ENCODE results near the gene NDUFB6. TPM values are rescaled to one million over a fixed set of nuclear protein-coding genes. Genes with fewer than 3 reads are reported as not detected.

NDUFB6 gene
- total and polyA plus RNA-seq, 2 donors from 2014 or later = 47.6 to 132 TPM

DNA sequence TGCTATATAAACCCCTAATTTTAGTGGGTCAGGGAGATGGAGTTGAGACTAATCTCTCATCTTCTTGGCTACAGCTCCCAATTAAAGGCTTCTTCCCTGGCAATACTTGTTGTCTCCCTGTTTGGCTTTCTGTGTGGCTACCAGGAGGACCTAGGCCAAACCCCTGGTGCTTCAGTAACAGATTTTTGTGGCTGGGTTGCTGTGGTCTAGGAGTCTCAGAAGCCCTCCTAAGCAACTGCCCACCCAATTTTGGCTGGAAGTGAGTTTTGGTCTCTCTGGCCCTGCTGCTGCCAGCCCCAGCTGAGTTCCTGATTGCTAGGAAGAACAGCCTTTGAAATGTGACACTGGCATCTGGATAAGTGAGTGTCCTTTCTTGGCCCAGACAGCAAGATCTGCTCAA is 56.7 kb downstream of the NDUFB6 start:
- no peak for FAIRE-seq
- H3K27ac ChIP-seq (ENCODE audit: low read depth in 2 of 2, low read length in 2 of 2) = no peak overlapping the region
- TF ChIP-seq, protein P1, sequence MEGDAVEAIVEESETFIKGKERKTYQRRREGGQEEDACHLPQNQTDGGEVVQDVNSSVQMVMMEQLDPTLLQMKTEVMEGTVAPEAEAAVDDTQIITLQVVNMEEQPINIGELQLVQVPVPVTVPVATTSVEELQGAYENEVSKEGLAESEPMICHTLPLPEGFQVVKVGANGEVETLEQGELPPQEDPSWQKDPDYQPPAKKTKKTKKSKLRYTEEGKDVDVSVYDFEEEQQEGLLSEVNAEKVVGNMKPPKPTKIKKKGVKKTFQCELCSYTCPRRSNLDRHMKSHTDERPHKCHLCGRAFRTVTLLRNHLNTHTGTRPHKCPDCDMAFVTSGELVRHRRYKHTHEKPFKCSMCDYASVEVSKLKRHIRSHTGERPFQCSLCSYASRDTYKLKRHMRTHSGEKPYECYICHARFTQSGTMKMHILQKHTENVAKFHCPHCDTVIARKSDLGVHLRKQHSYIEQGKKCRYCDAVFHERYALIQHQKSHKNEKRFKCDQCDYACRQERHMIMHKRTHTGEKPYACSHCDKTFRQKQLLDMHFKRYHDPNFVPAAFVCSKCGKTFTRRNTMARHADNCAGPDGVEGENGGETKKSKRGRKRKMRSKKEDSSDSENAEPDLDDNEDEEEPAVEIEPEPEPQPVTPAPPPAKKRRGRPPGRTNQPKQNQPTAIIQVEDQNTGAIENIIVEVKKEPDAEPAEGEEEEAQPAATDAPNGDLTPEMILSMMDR (IDR thresholded peaks at IDR 0.05; ENCODE audit: borderline replicate concordance, extremely low read depth, insufficient read depth) = no peak
- H3K4me1 ChIP-seq (ENCODE audit: control insufficient read depth in 2 of 3, insufficient read depth in 2 of 3, low read depth in 1 of 3, low read length in 3 of 3) = no peaks in the 10 kb centered on the region
- DNase-seq = no peak
- H3K36me3 ChIP-seq (ENCODE audit: control insufficient read depth in 2 of 3, insufficient read depth in 3 of 3, low read length in 3 of 3) = no peaks in the 10 kb centered on the region
- H3K9me3 ChIP-seq (ENCODE audit: control insufficient read depth in 2 of 3, insufficient read depth in 1 of 3, low read length in 3 of 3) = no peaks in the 10 kb centered on the region
- no peak overlapping the region for H3K9ac ChIP-seq (ENCODE audit: low read length in 3 of 3)
- H3K4me3 ChIP-seq (ENCODE audit: low read length in 3 of 3) = no peak overlapping the region
- intact Hi-C loops (cut with DNase I) = no loop called here
- no peaks in the 10 kb centered on the region for H3K27me3 ChIP-seq (ENCODE audit: control insufficient read depth, insufficient read depth, low read length)

DNA sequence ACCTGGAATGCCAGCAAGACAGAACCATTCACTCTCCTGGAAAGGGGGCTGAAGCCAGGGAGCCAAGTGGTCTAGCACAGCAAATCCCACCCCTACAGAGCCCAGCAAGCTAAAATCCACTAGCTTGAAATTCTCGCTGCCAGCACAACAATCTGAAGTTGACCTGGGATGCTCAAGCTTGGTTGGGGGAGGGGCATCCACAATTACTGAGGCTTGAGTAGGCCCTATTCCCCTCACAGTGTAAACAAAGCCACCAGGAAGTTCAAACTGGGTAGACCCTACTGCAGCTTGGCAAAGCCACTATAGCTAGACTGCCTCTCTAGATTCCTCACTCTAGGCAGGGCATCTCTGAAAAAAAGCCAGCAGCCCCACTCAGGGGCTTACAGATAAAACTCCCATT is 64.2 kb downstream of the NDUFB6 start:
- H3K9ac ChIP-seq (ENCODE audit: low read length in 3 of 3) = no peak overlapping the region
- intact Hi-C loops (cut with DNase I) = no loop called here
- FAIRE-seq (no peak), DNase-seq (no peak)
- no peaks in the 10 kb centered on the region for H3K36me3 ChIP-seq (ENCODE audit: control insufficient read depth in 2 of 3, insufficient read depth in 3 of 3, low read length in 3 of 3)
- no peak overlapping the region for H3K27ac ChIP-seq (ENCODE audit: low read depth in 2 of 2, low read length in 2 of 2)
- H3K4me1 ChIP-seq (ENCODE audit: control insufficient read depth in 2 of 3, insufficient read depth in 2 of 3, low read depth in 1 of 3, low read length in 3 of 3) = no peaks in the 10 kb centered on the region
- no peaks in the 10 kb centered on the region for H3K27me3 ChIP-seq (ENCODE audit: control insufficient read depth, insufficient read depth, low read length)
- TF ChIP-seq, protein P1 (IDR thresholded peaks at IDR 0.05; ENCODE audit: borderline replicate concordance, extremely low read depth, insufficient read depth) = no peak
- no peak overlapping the region for H3K4me3 ChIP-seq (ENCODE audit: low read length in 3 of 3)
- no peaks in the 10 kb centered on the region for H3K9me3 ChIP-seq (ENCODE audit: control insufficient read depth in 2 of 3, insufficient read depth in 1 of 3, low read length in 3 of 3)

DNA sequence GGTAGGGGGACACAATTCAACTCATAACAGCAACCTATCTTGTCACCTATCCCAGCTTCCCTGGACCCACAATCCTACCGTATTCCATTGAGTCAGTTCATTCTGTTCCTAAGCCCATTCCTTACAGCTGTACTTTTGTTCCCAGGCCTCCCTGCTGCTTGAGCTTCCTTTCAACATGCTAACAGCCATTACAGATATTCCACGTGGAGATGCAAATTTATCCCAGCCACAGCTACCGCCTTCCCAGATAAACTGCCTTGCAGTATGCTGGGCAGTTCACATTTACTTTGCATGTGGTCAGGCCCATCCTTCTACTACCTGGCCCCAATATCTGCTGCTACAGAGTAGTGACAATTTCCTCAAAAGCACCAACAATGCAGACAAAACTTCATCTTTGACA is 70.0 kb downstream of the NDUFB6 start:
- FAIRE-seq (no peak), DNase-seq (no peak)
- intact Hi-C loops (cut with DNase I) = no loop called here

More for the DNA sequence above, 70.0 kb downstream of the NDUFB6 start:
- Histone ChIP-seq H3K4me1 (ENCODE audit: control insufficient read depth in 2 of 3, insufficient read depth in 2 of 3, low read depth in 1 of 3, low read length in 3 of 3) (no peaks in the 10 kb centered on the region), H3K9me3 (ENCODE audit: control insufficient read depth in 2 of 3, insufficient read depth in 1 of 3, low read length in 3 of 3) (no peaks in the 10 kb centered on the region), H3K4me3 (ENCODE audit: low read length in 3 of 3) (no peak overlapping the region), H3K27me3 (ENCODE audit: control insufficient read depth, insufficient read depth, low read length) (no peaks in the 10 kb centered on the region), H3K9ac (ENCODE audit: low read length in 3 of 3) (no peak overlapping the region), H3K27ac (ENCODE audit: low read depth in 2 of 2, low read length in 2 of 2) (no peak overlapping the region), H3K36me3 (ENCODE audit: control insufficient read depth in 2 of 3, insufficient read depth in 3 of 3, low read length in 3 of 3) (no peaks in the 10 kb centered on the region)
- TF ChIP-seq, protein P1 (IDR thresholded peaks at IDR 0.05; ENCODE audit: borderline replicate concordance, extremely low read depth, insufficient read depth) = no peak

Other genes with a start within 250 kb of the NDUFB6 start
- 36.8 TPM for gene ACO1, start 188.5 kb downstream of the NDUFB6 start, total RNA-seq
- 70.5 TPM for gene ACO1, start 188.5 kb downstream of the NDUFB6 start, polyA plus RNA-seq (ENCODE audit: insufficient read depth, low read depth, low replicate concordance)
- 13.1 TPM for gene RIGI, start 47.0 kb downstream of the NDUFB6 start, total RNA-seq
- gene RIGI, start 47.0 kb downstream of the NDUFB6 start, polyA plus RNA-seq (ENCODE audit: insufficient read depth, low read depth, low replicate concordance) = 5.0 TPM
- 14.6 TPM for gene SMIM27, start 20.8 kb downstream of the NDUFB6 start, total RNA-seq
- 36.9 TPM for gene SMIM27, start 20.8 kb downstream of the NDUFB6 start, polyA plus RNA-seq (ENCODE audit: insufficient read depth, low read depth, low replicate concordance)
- gene TOPORS, start 20.6 kb downstream of the NDUFB6 start, total RNA-seq = 15.6 TPM
- gene TOPORS, start 20.6 kb downstream of the NDUFB6 start, polyA plus RNA-seq (ENCODE audit: insufficient read depth, low read depth, low replicate concordance) = 8.1 TPM
- gene TAF1L, start 62.5 kb upstream of the NDUFB6 start, total RNA-seq = not detected
- not detected for gene TAF1L, start 62.5 kb upstream of the NDUFB6 start, polyA plus RNA-seq (ENCODE audit: insufficient read depth, low read depth, low replicate concordance)
- not detected for gene TMEM215, start 210.4 kb upstream of the NDUFB6 start, total RNA-seq
- gene TMEM215, start 210.4 kb upstream of the NDUFB6 start, polyA plus RNA-seq (ENCODE audit: insufficient read depth, low read depth, low replicate concordance) = not detected